ENCODE measurements around the gene BMP6.

BMP6 gene

GRCh38 chr6:7878401-7878964 lies 152.6 kb downstream of the BMP6 start:
- DNase-seq = no peak
- Histone ChIP-seq H3K9me2 (replicated peaks; ENCODE audit: insufficient read depth, low read length) (no peaks in the 10 kb centered on the region), H2AFZ (ENCODE audit: low read length) (no peak overlapping the region), H3K4me2 (ENCODE audit: low read depth, low read length) (no peak overlapping the region), H3K4me3 (ENCODE audit: low read length) (no peak overlapping the region), H4K20me1 (ENCODE audit: insufficient read depth, low read length) (peaks cover 44% of the 10 kb centered on the region), H3K79me2 (ENCODE audit: low read length) (no peaks in the 10 kb centered on the region), H3K9ac (ENCODE audit: low read length) (no peak overlapping the region), H3K9me3 (replicated peaks; ENCODE audit: insufficient read depth, low read length) (no peaks in the 10 kb centered on the region), H3K27me3 (replicated peaks; ENCODE audit: insufficient read depth, low read length) (no peaks in the 10 kb centered on the region), H3K27ac (ENCODE audit: low read length) (peak overlapping the region; percentile 100; the same call in 1 of the 2 replicates), H3F3A (ENCODE audit: insufficient read depth, low read length) (peaks cover 85% of the 10 kb centered on the region), H3K4me1 (ENCODE audit: low read length) (no peaks in the 10 kb centered on the region), H3K36me3 (replicated peaks; ENCODE audit: insufficient read depth, low read length) (peaks cover 22% of the 10 kb centered on the region)
- TF ChIP-seq EZH2 (optimal IDR thresholded peaks at IDR 0.05; ENCODE audit: low read depth, low read length) = no peak
- no peak for TF ChIP-seq CTCF (IDR thresholded peaks at IDR 0.05; ENCODE audit: low read length)
- TF ChIP-seq EZH2phosphoT487 (IDR thresholded peaks at IDR 0.05; ENCODE audit: low read length) = no peak

GRCh38 chr6:7879043-7879442 lies 153.1 kb downstream of the BMP6 start:
- Histone ChIP-seq H3K27me3 (replicated peaks; ENCODE audit: insufficient read depth, low read length) (no peaks in the 10 kb centered on the region), H3K27ac (ENCODE audit: low read length) (peak overlapping the region; percentile 100; the same call in 1 of the 2 replicates), H4K20me1 (ENCODE audit: insufficient read depth, low read length) (peaks cover 50% of the 10 kb centered on the region), H3K4me1 (ENCODE audit: low read length) (no peaks in the 10 kb centered on the region), H3K79me2 (ENCODE audit: low read length) (no peaks in the 10 kb centered on the region), H3K9me3 (replicated peaks; ENCODE audit: insufficient read depth, low read length) (no peaks in the 10 kb centered on the region), H3K4me3 (ENCODE audit: low read length) (no peak overlapping the region), H3F3A (ENCODE audit: insufficient read depth, low read length) (peaks cover 89% of the 10 kb centered on the region), H3K9ac (ENCODE audit: low read length) (no peak overlapping the region), H3K9me2 (replicated peaks; ENCODE audit: insufficient read depth, low read length) (no peaks in the 10 kb centered on the region), H2AFZ (ENCODE audit: low read length) (no peak overlapping the region), H3K36me3 (replicated peaks; ENCODE audit: insufficient read depth, low read length) (peaks cover 27% of the 10 kb centered on the region), H3K4me2 (ENCODE audit: low read depth, low read length) (no peak overlapping the region)
- DNase-seq = no peak
- TF ChIP-seq CTCF (IDR thresholded peaks at IDR 0.05; ENCODE audit: low read length) (no peak), EZH2phosphoT487 (IDR thresholded peaks at IDR 0.05; ENCODE audit: low read length) (no peak), EZH2 (optimal IDR thresholded peaks at IDR 0.05; ENCODE audit: low read depth, low read length) (no peak)

GRCh38 chr6:7879579-7879978 lies 153.7 kb downstream of the BMP6 start:
- H3K4me2 ChIP-seq (ENCODE audit: low read depth, low read length) = no peak overlapping the region
- peaks cover 55% of the 10 kb centered on the region for H4K20me1 ChIP-seq (ENCODE audit: insufficient read depth, low read length)
- peaks cover 32% of the 10 kb centered on the region for H3K36me3 ChIP-seq (replicated peaks; ENCODE audit: insufficient read depth, low read length)
- H3K9me3 ChIP-seq (replicated peaks; ENCODE audit: insufficient read depth, low read length) = no peaks in the 10 kb centered on the region
- no peak overlapping the region for H3K4me3 ChIP-seq (ENCODE audit: low read length)
- H3K27ac ChIP-seq (ENCODE audit: low read length) = peak overlapping the region; percentile 100; the same call in 1 of the 2 replicates
- no peaks in the 10 kb centered on the region for H3K4me1 ChIP-seq (ENCODE audit: low read length)
- H3K27me3 ChIP-seq (replicated peaks; ENCODE audit: insufficient read depth, low read length) = no peaks in the 10 kb centered on the region
- no peak for DNase-seq
- no peaks in the 10 kb centered on the region for H3K9me2 ChIP-seq (replicated peaks; ENCODE audit: insufficient read depth, low read length)
- H3K79me2 ChIP-seq (ENCODE audit: low read length) = peaks cover 1% of the 10 kb centered on the region; the same call in 1 of the 2 replicates
- no peak overlapping the region for H3K9ac ChIP-seq (ENCODE audit: low read length)
- TF ChIP-seq EZH2phosphoT487 (IDR thresholded peaks at IDR 0.05; ENCODE audit: low read length) (no peak), EZH2 (optimal IDR thresholded peaks at IDR 0.05; ENCODE audit: low read depth, low read length) (no peak), CTCF (IDR thresholded peaks at IDR 0.05; ENCODE audit: low read length) (no peak)
- H2AFZ ChIP-seq (ENCODE audit: low read length) = no peak overlapping the region
- peaks cover 94% of the 10 kb centered on the region for H3F3A ChIP-seq (ENCODE audit: insufficient read depth, low read length)

Measured in MM.1S (cell line).